GM13976 (cell line): ENCODE data around the gene VPS51.

Experiments
- DNase-seq: peaks from one replicate; pipeline ENCODE4 v3.0.0; 2012; ENCODE audit warnings: low spot score
- in situ Hi-C: fragments of 300-500 bp; cut with MboI; formaldehyde crosslinking; loops from one replicate; pipeline ENCODE4 v1.12.0; 2022; ENCODE audit warnings: low sequenced_read_pairs, mixed read lengths, inconsistent platforms; ENCODE audit not compliant: unreplicated experiment
- TF ChIP-seq, protein P1 (sequence below): IDR thresholded peaks from 2 replicates; pipeline ENCODE4 v1.5.1; 2012; ENCODE audit warnings: borderline replicate concordance, mild to moderate bottlenecking; ENCODE audit not compliant: insufficient read depth; ENCODE audit errors: extremely low read depth, missing control alignments, control extremely low read depth

The VPS51 gene

DNA sequence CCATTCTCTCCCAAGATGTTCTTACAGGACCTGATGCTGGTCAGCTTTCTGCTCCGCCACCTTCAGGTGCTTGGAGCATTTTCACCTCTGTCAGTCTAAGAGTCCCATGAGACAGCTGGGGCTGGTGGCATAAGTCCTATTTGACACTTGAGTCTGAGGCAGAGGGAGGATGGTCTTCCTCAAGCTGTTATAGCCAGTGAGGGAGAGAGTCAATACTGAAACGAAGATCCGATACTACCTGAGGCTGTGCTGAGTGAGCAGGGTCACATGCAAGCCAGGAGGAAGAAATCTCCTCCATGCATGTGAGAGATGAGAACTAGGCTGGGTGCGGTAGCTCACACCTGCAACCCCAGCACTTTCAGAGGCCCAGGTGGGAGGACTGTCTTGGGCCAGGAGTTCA, 6.4 kb upstream of the VPS51 start:
- in situ Hi-C loops, result no loop called here
- TF ChIP-seq, protein P1, sequence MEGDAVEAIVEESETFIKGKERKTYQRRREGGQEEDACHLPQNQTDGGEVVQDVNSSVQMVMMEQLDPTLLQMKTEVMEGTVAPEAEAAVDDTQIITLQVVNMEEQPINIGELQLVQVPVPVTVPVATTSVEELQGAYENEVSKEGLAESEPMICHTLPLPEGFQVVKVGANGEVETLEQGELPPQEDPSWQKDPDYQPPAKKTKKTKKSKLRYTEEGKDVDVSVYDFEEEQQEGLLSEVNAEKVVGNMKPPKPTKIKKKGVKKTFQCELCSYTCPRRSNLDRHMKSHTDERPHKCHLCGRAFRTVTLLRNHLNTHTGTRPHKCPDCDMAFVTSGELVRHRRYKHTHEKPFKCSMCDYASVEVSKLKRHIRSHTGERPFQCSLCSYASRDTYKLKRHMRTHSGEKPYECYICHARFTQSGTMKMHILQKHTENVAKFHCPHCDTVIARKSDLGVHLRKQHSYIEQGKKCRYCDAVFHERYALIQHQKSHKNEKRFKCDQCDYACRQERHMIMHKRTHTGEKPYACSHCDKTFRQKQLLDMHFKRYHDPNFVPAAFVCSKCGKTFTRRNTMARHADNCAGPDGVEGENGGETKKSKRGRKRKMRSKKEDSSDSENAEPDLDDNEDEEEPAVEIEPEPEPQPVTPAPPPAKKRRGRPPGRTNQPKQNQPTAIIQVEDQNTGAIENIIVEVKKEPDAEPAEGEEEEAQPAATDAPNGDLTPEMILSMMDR, result no peak
- DNase-seq, result no peak

DNA sequence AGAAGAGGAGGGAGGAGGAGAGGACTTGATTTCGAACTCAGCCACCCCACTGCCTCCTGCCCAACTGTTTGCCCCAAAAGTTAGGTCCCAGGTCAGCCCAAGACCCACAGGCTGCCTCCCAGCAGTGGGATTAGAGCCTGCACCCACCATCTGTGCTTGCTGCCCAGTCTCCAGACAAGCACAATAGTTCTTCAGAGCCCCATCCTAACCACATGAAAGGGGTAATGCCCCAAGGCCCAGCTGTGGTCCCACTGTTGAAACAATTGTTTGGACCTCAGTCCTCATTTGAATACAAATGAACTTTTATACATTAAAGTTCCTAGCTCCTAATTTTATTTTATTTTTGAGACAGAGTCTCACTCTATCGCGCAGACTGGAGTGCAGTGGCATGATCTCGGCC, 5.4 kb upstream of the VPS51 start:
- TF ChIP-seq, protein P1, result no peak
- DNase-seq, result no peak
- in situ Hi-C loops, result no loop called here

DNA sequence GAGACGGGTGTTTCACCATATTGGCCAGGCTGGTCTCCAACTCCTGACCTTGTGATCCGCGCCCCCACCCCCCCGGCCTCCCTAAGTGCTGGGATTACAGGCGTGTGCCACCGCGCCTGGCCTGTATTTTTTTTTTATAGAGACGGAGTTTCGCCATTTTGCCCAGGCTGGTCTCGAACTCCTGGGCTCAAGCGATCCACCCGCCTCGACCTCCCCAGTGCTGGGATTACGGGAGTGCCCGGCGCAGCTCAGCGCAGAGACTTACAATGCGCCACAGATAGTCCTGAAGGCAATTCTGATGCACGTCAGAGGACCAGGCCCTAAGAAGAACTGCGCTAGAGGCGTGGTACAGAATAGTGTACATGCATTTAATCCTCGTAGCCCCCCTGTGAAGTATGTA, 587 bp upstream of the VPS51 start:
- TF ChIP-seq, protein P1, result no peak
- no peak for DNase-seq
- in situ Hi-C loops, result no loop called here

DNA sequence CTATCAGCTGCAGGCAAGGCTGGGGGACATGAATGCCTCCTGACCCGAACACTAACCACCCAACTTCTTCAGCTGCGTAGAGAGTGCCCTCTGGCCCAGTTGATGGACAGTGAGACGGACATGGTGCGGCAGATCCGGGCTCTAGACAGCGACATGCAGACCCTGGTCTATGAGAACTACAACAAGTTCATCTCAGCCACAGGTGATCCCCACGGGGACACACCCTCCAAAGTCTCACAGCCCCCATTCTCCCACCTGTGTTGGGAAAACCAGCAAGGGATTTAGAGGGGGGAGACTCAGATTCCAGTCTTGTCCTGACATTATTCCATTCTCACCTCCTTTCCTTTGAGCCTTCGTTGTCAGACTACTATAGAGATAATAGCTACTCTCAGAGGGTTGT, 912 bp downstream of the VPS51 start:
- TF ChIP-seq, protein P1, result no peak
- DNase-seq, result no peak
- in situ Hi-C loops, result no loop called here

DNA sequence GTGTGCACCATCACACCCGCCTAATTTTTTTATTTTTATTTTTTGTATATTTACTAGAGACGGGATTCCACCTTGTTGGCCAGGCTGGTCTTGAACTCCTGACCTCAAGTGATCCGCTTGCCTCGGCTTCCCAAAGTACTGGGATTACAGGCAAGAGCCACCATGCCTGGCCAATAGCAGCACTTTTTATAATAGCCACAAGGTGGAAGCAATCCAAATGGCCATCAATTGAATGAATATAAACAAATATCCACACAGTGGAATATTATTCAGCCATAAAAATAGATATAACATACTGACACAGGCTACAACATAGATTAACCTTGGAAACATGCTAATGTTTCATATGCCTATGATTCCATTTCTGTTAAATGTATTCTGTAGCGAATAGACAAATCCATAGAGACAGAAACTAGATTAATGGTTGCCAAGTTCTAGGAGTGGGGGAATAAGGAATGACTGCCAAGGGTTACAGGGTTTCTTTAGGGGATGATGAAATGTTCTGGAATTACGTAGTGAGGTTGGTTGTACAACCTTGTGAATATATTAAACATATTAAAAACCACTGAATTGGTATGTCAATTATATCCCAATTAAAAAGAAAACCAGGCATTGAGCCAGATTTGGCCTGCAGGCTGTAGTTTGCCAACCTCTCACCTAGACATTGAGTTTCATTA, 4.8 kb downstream of the VPS51 start:
- DNase-seq, result no peak
- in situ Hi-C loops, result no loop called here
- TF ChIP-seq, protein P1, result no peak

DNA sequence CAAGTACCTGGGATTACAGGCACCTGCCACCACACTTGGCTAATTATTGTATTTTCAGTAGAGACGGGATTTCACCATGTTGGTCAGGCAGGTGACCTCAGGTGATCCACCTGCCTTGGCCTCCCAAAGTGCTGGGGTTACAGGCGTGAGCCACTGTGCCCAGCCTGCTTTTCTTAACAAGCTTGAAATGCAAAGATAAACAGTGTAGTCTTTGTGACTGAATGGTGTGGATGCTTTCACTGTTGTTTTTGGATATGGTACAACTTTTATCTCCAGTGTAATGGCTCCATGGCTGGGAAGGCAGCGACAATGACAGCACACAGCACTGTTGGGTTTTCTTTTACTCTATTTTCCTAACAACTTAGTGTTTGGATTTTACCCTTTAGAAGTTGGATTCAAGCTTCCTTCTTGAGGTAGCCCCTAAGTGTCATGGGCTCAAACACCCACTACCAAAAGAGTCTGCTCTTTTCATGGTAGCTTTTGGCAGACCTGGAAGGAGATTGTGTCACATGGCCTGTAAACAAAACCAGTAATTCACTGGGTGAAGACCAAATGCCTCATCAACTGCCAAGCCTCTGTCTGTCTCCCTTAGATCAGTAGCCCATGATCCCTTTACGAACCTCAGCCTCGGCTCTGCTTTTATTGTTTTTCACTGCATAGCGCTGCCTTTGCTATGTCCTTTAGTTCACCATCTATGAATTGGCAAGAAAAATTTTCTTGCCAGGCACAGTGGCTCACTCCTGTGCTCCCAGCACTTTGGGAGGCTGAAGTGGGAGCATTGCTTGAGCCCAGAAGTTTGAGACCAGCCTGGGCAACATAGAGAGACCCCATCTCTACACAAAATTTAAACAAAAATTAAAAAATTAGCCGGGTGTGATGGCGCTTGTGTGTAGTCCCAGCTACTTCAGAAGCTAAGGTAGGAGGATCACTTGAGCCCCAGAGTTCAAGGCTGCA, 6.4 kb downstream of the VPS51 start:
- TF ChIP-seq, protein P1, result no peak
- DNase-seq, result no peak
- in situ Hi-C loops, result no loop called here
